ENCODE data around the gene CCDC33.

The CCDC33 gene

GRCh38 chr15:74208901-74209559 lies 27.1 kb upstream of the CCDC33 start:
- DNase-seq (ENCODE audit: low read depth, low spot score): peak; percentile 86

- DNase-seq (ENCODE audit: low read depth, low spot score): no peak
Observed at GRCh38 chr15:74209560-74209958, 26.6 kb upstream of the CCDC33 start.

GRCh38 chr15:74209997-74210671 lies 26.0 kb upstream of the CCDC33 start:
- DNase-seq (ENCODE audit: low read depth, low spot score): peak; percentile 92

GRCh38 chr15:74210729-74211128 lies 25.4 kb upstream of the CCDC33 start:
- DNase-seq (ENCODE audit: low read depth, low spot score): no peak

- no peak for DNase-seq (ENCODE audit: low read depth, low spot score)
Observed at GRCh38 chr15:74211656-74212055, 24.5 kb upstream of the CCDC33 start.

- no peak for DNase-seq (ENCODE audit: low read depth, low spot score)
Observed at GRCh38 chr15:74212494-74212893, 23.6 kb upstream of the CCDC33 start.

GRCh38 chr15:74213858-74214284 lies 22.3 kb upstream of the CCDC33 start:
- DNase-seq (ENCODE audit: low read depth, low spot score): no peak

- no peak for DNase-seq (ENCODE audit: low read depth, low spot score)
Observed at GRCh38 chr15:74214324-74215021, 21.7 kb upstream of the CCDC33 start.

- DNase-seq (ENCODE audit: low read depth, low spot score): peak; percentile 64
Observed at GRCh38 chr15:74215958-74216357, 20.2 kb upstream of the CCDC33 start.

- no peak for DNase-seq (ENCODE audit: low read depth, low spot score)
Observed at GRCh38 chr15:74216949-74217348, 19.2 kb upstream of the CCDC33 start.

GRCh38 chr15:74217907-74218885 lies 17.9 kb upstream of the CCDC33 start:
- no peak for DNase-seq (ENCODE audit: low read depth, low spot score)

GRCh38 chr15:74220475-74221248 lies 15.5 kb upstream of the CCDC33 start:
- DNase-seq (ENCODE audit: low read depth, low spot score): no peak

GRCh38 chr15:74221399-74222239 lies 14.5 kb upstream of the CCDC33 start:
- DNase-seq (ENCODE audit: low read depth, low spot score): no peak

GRCh38 chr15:74222240-74223119 lies 13.6 kb upstream of the CCDC33 start:
- no peak for DNase-seq (ENCODE audit: low read depth, low spot score)

GRCh38 chr15:74225928-74226327 lies 10.2 kb upstream of the CCDC33 start:
- DNase-seq (ENCODE audit: low read depth, low spot score): no peak

GRCh38 chr15:74226761-74227540 lies 9.2 kb upstream of the CCDC33 start:
- no peak for DNase-seq (ENCODE audit: low read depth, low spot score)

GRCh38 chr15:74227968-74228722 lies 8.0 kb upstream of the CCDC33 start:
- DNase-seq (ENCODE audit: low read depth, low spot score): peak; percentile 62

Data from astrocyte of the hippocampus (primary cell).